ENCODE results near the gene PDGFA. TPM values are rescaled to one million over a fixed set of nuclear protein-coding genes. Genes with fewer than 3 reads are reported as not detected.

The PDGFA gene
- total and polyA plus RNA-seq, 2 experiments from 2014 or later, result 6.5 to 25.6 TPM

DNA sequence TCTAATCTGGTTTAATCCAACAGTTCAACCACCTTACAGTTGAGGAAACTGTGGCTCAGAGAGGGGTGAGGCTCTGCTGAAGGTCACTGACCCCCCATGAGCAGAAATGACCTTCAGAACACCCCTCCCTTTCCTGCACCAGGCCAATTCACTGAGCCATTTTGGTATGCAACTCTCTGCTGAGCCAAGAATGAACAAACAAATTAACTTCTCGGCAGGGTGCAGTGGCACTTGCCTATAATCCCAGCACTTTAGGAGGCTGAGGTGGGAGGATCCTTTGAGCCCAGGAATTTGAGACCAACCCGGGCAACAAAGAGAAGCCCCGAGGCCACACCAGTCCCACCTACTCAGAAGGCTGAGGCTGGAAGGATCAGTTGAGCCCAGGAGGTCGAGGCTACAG, 29.8 kb downstream of the PDGFA start:
- Histone ChIP-seq H3K4me1 (ENCODE audit: low read depth) (no peaks in the 10 kb centered on the region), H3K27me3 (no peaks in the 10 kb centered on the region), H3K36me3 (no peaks in the 10 kb centered on the region), H3K9me3 (ENCODE audit: low read depth) (no peaks in the 10 kb centered on the region), H3K27ac (no peak overlapping the region), H3K4me3 (no peak overlapping the region)
- no peak for DNase-seq (ENCODE audit: low read depth in 1 of 2, low spot score in 1 of 2)
- TF ChIP-seq, protein P1, sequence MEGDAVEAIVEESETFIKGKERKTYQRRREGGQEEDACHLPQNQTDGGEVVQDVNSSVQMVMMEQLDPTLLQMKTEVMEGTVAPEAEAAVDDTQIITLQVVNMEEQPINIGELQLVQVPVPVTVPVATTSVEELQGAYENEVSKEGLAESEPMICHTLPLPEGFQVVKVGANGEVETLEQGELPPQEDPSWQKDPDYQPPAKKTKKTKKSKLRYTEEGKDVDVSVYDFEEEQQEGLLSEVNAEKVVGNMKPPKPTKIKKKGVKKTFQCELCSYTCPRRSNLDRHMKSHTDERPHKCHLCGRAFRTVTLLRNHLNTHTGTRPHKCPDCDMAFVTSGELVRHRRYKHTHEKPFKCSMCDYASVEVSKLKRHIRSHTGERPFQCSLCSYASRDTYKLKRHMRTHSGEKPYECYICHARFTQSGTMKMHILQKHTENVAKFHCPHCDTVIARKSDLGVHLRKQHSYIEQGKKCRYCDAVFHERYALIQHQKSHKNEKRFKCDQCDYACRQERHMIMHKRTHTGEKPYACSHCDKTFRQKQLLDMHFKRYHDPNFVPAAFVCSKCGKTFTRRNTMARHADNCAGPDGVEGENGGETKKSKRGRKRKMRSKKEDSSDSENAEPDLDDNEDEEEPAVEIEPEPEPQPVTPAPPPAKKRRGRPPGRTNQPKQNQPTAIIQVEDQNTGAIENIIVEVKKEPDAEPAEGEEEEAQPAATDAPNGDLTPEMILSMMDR (IDR thresholded peaks at IDR 0.05; ENCODE audit: low read depth, low read length), result no peak

GRCh38 chr7:486216-486743, 33.4 kb downstream of the PDGFA start:
- Histone ChIP-seq H3K27ac (no peak overlapping the region), H3K36me3 (no peaks in the 10 kb centered on the region), H3K27me3 (no peaks in the 10 kb centered on the region), H3K4me1 (ENCODE audit: low read depth) (no peaks in the 10 kb centered on the region), H3K9me3 (ENCODE audit: low read depth) (no peaks in the 10 kb centered on the region), H3K4me3 (no peak overlapping the region)
- DNase-seq (ENCODE audit: low read depth in 1 of 2, low spot score in 1 of 2), result no peak
- TF ChIP-seq, protein P1 (IDR thresholded peaks at IDR 0.05; ENCODE audit: low read depth, low read length), result no peak

- Histone ChIP-seq H3K27ac (no peak overlapping the region), H3K27me3 (no peaks in the 10 kb centered on the region), H3K36me3 (no peaks in the 10 kb centered on the region), H3K4me1 (ENCODE audit: low read depth) (peaks cover 2% of the 10 kb centered on the region), H3K4me3 (no peak overlapping the region), H3K9me3 (ENCODE audit: low read depth) (no peaks in the 10 kb centered on the region)
- TF ChIP-seq, protein P1 (IDR thresholded peaks at IDR 0.05; ENCODE audit: low read depth, low read length), result no peak
- DNase-seq (ENCODE audit: low read depth in 1 of 2, low spot score in 1 of 2), result no peak
Observed at GRCh38 chr7:485188-486081, 34.2 kb downstream of the PDGFA start.

DNA sequence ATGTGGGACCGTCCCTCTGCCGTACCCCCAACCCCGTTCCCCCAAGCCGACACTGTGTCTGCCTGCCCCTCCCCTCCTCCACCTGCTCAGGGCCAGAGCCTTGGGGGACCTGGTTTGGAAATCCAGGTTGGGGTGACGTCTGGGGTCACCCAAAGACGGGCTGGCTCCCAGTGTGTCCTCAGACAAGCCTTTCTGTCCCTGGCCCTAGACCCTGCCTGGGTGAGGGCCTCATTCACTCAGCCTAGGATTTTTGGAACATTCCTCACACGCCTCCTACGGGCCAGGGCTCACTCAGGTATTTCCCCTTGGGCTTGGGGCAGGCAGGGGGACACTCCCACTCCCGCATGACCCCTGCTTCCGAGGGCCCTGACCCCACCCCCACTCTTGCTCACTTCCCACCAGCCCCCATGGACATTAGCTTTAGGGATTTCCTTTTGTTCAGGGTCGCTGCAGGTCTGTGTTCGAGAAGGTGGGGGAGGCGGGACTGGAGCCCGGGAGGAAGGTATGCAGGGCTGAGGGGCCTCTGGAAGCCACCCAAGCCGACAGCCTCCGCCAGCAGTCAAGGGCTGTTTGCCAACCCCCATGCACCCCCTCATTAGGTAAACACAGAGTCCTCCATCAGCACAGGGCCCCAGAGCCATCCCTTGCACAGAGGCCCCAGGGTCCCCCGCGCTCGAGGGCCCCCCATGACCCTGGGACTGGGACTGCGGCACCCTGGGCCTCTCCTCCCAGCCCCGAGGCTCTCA, 35.1 kb downstream of the PDGFA start:
- no peaks in the 10 kb centered on the region for H3K36me3 ChIP-seq
- H3K9me3 ChIP-seq (ENCODE audit: low read depth), result no peaks in the 10 kb centered on the region
- no peak overlapping the region for H3K27ac ChIP-seq
- DNase-seq (ENCODE audit: low read depth in 1 of 2, low spot score in 1 of 2), result no peak
- H3K27me3 ChIP-seq, result peaks cover 2% of the 10 kb centered on the region
- H3K4me1 ChIP-seq (ENCODE audit: low read depth), result peaks cover 9% of the 10 kb centered on the region
- no peak overlapping the region for H3K4me3 ChIP-seq
- TF ChIP-seq, protein P1 (IDR thresholded peaks at IDR 0.05; ENCODE audit: low read depth, low read length), result no peak

DNA sequence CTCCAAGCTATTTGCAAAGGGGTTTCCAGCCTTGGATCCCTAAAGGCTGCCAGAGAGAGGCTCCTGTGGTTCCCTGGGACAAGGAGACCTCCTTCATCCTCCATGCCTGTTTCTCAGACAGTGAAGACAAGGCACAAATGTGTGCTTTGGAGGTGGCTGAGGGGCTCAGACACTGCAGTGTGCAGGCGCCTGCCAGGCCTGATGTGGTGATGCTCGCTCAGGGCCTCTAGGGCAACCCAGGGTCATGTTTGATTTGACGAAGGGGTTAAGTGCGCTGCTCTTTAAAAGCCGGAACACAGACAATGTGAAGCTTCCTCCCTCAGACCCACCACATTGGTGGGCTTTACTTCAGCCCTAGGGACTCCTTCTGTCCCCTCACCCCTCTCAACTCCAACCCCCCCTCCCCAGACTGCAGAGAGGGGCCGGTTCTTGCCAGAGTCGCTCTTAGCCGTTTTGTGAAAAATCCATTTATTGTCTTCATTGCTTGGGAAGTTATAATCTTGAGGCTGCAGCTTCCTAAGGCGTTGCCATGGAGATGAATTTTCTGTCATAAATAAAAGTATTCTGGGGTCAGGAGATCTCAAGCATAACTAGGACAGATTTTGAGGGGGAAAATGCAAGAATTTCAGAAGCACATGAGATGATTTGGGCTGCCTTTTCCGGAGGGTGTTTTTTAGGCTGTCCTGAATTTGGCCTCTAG, 35.8 kb downstream of the PDGFA start:
- DNase-seq (ENCODE audit: low read depth in 1 of 2, low spot score in 1 of 2), result no peak
- Histone ChIP-seq H3K36me3 (no peaks in the 10 kb centered on the region), H3K4me1 (ENCODE audit: low read depth) (peaks cover 9% of the 10 kb centered on the region), H3K27me3 (peaks cover 5% of the 10 kb centered on the region), H3K9me3 (ENCODE audit: low read depth) (no peaks in the 10 kb centered on the region), H3K4me3 (no peak overlapping the region), H3K27ac (no peak overlapping the region)
- TF ChIP-seq, protein P1 (IDR thresholded peaks at IDR 0.05; ENCODE audit: low read depth, low read length), result no peak
